Stimulated activated CD4-positive, alpha-beta T cell treated with anti-CD3 and anti-CD28 coated beads, Interleukin-1b, Interleukin-23, amount 100 ng/mL, for 1 hour (primary cell): ENCODE results near the gene TADA2A.

Source experiments
- DNase-seq, 2 donors: peaks; one replicate each; pipeline ENCODE4 v3.0.0-alpha.2; 2020; ENCODE audit warnings: low read depth in 2 of 2

Gene TADA2A

DNA sequence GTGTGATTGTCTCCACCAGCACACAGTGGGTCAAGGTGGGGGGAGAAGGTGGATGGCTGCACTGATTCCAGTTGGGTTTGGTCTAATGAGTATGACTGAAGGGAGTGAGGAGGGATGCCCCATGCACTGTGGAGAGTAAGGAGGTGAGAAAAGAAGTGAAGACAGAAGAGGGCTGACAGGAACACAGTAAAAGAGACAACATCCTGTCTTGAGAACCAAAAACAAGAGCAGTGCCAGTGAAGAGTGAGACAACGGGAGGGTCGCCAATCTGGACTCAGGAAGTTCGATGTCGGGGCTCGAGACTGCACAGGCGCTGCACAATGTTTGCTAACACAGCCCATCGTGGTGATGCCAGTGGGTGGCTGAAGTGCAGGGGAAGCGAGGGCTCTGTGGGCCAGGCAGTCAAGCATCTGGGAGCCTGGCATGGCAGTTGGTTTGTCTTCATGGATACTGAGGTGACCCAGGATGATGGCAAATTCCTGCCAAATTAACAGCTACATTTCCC lies 117.1 kb downstream of the TADA2A start:
- no peak for DNase-seq

DNA sequence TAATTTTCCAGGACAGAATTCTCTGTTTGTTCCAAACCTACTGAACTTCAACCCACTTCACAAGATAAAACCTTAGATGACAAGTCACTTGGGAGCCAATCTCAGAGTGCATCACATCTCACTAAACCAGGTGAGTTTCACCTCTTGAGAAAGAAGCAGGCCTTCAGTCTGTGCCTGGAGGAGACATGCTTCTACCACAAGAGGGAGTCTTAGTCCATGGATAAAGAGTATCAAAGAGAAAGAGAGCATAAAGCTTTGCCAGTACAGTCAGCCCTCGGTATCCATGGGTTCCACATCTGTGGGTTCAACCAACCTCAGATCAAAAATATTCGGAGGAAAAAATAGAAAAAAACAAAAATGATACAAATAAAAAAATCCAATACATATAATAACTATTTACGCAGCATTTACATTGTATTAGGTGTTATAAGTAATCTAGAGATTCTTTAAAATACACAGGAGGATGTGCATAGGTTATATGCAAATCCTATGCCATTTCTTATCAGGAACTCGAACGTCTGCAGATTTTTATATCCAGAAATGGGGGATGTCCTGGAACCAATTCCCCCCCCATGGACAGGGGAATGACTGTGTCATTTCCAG lies 120.7 kb downstream of the TADA2A start:
- DNase-seq: no peak
